GM18873 (cell line): ENCODE results near the gene LAMA3.

Experiments
- ATAC-seq: cut with Tn5 transposase; IDR thresholded peaks from one replicate; pipeline ENCODE4 v1.9.1; 2021; ENCODE audit warnings: mild to moderate bottlenecking, moderate library complexity, moderate number of reproducible peaks; ENCODE audit not compliant: unreplicated experiment, low FRiP score

The LAMA3 gene

DNA sequence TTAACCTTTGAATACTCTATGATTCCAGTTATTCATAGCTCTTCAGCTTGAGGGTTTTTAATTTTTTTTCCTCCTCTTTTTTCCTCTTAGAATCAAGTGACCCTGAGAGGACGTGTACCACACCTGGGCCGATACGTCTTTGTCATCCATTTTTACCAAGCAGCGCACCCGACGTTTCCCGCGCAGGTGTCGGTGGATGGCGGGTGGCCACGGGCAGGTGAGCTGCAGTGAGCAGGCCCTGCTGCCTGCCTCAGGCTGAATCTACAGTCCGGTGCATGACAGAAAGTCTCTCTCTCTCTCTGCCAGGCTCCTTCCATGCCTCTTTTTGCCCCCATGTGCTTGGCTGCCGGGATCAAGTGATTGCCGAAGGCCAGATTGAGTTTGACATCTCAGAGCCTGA, 153.1 kb downstream of the LAMA3 start:
- ATAC-seq: no peak

- no peak for ATAC-seq
Observed at GRCh38 chr18:23844991-23845680, 155.9 kb downstream of the LAMA3 start.

- ATAC-seq: no peak
Observed at GRCh38 chr18:23845988-23846630, 156.9 kb downstream of the LAMA3 start.

DNA sequence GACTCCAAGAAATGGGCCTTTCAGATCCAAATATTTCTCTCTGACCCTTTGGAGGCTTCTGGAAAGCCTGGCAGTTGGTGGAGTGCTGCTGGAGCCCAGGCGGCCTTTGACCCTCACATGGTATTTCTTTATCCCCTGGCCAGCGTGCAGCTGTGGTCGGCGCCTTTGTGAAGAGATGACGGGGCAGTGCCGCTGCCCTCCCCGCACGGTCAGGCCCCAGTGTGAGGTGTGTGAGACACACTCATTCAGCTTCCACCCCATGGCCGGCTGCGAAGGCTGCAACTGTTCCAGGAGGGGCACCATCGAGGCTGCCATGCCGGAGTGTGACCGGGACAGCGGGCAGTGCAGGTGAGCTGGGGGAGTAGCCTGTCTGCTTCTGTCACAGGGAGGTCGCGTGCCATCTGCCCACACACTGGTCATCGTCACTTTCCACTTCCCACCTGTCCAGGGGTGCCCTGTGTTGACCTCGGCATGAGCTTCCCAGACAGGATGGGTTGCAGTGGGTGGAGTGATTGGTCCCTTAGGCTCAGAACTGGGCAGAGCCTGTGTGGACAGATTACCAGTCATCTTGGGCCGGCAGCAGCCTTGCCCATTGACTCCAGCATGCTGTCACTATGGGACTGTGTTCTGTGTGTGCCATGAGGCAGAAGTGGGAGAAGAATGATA, 158.2 kb downstream of the LAMA3 start:
- ATAC-seq: no peak

- ATAC-seq: no peak
Observed at GRCh38 chr18:23849141-23849540, 159.9 kb downstream of the LAMA3 start.

DNA sequence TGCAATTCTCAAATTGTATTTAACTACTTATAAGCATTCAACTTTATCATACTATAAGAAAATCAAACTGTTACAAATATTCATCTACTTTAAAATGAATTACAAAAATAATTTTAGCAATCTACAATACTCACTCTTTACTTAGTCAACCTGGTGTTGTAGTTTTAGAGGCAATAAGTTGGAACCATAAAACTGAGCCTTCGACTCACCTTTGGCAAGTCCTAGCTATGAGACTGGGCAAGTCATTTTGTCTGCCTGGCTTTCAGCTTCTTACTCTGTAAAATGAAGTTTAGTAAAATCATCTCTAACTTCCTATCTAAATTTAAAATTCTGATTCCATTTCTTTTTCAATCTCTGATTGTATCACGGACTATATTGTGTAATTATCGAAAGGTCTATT, 161.0 kb downstream of the LAMA3 start:
- no peak for ATAC-seq

- ATAC-seq: no peak
Observed at GRCh38 chr18:23851470-23852002, 162.3 kb downstream of the LAMA3 start.

- no peak for ATAC-seq
Observed at GRCh38 chr18:23852236-23853045, 163.2 kb downstream of the LAMA3 start.

DNA sequence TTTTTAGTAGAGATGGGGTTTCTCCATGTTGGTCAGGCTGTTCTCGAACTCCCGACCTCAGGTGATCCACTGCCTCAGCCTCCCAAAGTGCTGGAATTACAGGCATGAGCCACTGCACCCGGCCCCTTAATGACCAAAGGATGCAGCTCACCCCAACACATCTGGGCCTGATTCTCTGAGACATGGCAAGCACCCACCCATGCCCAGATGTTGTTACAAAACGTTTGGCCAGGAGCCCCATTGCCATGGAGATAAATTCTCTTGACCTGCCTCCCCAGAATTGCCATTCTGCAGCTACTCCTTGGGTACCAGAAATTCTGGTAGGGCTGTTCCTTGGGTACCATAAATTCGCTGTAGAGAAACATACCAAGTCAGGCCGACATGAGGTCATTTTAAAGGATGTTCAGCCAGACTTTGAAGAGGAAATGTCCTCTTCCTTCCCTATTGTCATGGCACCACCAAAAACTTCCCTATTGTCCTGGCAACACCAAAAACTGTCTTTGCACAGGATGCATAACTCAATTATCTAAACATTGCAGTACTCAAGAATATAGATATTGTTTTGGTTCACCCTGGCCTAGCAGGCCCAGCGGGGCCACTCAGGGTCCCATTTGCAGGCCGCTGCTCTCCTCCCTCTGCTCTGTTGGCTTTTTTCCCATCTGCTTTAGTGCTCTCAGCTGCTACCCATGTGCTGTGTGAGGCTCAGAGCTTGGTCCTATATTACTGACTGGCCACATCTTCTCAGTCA, 164.4 kb downstream of the LAMA3 start:
- no peak for ATAC-seq

DNA sequence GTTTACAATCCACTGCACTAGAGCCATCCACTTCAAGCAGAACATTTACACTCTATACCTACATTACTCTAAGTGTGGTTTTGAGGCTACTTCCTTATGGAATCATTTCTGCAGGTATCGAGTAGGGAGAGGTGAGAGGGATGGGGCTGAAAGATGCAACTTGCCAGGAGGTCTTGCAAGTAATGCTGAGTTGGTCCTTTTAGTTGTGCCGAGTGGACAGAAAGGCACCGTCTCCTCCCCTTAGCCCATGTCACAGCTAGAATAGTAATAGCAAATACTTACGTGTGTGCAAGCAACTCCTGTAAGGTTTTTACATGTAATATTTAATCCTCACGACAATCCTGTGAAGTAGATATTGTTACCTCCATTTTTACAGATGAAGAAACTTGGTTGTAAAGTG, 166.5 kb downstream of the LAMA3 start:
- ATAC-seq: no peak

DNA sequence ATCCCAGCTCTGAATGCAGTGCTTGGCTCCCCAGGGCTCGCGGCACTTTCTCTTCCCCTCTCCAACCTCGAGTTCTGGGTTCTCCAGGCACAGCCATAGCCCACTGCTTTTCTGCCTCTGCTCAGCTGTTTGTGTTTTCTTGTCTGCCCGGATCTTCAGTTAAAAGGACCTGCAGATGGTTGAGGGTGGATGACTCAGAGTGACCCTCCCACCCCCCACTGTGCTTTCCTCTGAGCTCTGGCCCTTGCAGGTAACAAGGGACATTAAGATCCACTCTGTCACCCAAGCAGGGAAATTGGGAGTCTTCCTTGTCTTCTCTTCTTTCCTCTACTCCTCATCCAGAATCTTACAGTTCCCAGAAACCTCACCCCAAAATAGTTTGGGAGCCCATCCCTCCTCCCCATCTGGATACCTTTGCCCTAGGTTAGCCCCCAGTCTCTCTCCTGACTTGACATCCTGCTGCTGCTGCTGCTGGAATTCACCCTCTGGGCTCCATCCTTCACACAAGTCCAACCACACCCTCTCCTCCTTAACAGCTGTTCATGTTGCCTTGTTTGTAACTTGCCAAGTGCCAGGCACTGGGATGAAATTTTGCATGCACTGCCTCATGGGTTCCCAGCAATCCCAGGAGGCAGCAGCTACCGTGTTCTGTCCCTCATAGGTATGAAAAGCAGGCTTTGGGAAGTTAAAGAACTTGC, 167.4 kb downstream of the LAMA3 start:
- no peak for ATAC-seq

- no peak for ATAC-seq
Observed at GRCh38 chr18:23857164-23857552, 167.9 kb downstream of the LAMA3 start.

- ATAC-seq: no peak
Observed at GRCh38 chr18:23857756-23858155, 168.5 kb downstream of the LAMA3 start.

- no peak for ATAC-seq
Observed at GRCh38 chr18:23859466-23860336, 170.4 kb downstream of the LAMA3 start.

DNA sequence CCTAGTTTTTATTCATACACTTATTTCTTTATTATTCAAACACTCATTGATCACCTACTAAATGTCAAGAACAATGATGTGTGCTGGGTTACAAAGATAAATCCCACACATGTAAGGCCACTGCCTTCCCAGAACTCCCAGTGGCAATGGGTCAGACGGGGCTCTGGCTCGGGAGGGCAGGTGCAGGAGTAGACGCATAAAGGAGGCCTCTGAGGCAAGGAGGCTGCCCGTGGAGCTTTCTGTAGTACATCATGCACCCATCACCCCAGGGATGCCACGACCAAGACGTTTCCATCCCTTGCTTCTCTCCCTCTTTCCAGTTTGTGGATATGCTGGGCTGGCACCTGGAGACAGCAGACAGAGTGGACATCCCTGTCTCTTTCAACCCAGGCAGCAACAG, 172.1 kb downstream of the LAMA3 start:
- no peak for ATAC-seq

- no peak for ATAC-seq
Observed at GRCh38 chr18:23861805-23862470, 172.7 kb downstream of the LAMA3 start.

DNA sequence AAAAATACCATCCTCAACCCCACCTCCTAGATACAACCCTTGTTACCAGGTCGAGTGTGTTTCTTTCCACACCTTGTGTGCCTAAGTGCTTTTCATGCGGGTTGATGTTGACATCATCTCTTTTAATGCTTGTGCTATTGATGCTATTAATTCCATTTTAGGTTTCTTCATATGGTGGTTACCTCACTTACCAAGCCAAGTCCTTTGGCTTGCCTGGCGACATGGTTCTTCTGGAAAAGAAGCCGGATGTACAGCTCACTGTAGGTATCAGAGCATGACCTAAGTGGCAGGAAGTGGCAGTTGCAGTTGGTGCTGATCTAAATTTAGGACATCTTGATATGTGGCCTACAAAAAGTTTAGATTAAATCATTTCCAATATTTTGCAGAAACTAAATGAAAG, 175.4 kb downstream of the LAMA3 start:
- no peak for ATAC-seq

- no peak for ATAC-seq
Observed at GRCh38 chr18:23867006-23867405, 177.8 kb downstream of the LAMA3 start.
